NCI-H2107 (cell line): Measurements from ENCODE around the gene ADORA2A.

Source experiments
- DNase-seq: peaks from one replicate; lab custom pipeline; 2025; lab: John Stamatoyannopoulos, UW

The ADORA2A gene

DNA sequence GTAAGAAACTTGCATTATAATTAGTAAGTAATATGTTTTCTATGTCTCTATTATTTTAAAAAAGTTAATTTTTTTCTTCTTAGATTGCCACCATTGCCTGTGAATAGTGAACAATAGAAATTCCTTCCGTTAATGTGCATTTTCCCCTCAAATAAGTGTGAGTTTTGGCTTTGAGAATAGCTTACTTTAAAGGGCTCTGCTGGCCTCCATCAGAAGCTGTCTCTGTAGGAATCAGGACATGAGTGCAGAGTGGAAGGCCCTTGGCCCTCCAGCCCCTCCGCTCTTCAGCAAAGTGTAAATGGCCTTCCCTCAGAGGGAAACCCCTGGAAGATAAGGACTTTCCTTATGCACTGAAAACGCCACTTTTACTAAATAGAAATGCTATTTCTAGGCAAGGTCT is 24.1 kb upstream of the ADORA2A start:
- no peak for DNase-seq

DNA sequence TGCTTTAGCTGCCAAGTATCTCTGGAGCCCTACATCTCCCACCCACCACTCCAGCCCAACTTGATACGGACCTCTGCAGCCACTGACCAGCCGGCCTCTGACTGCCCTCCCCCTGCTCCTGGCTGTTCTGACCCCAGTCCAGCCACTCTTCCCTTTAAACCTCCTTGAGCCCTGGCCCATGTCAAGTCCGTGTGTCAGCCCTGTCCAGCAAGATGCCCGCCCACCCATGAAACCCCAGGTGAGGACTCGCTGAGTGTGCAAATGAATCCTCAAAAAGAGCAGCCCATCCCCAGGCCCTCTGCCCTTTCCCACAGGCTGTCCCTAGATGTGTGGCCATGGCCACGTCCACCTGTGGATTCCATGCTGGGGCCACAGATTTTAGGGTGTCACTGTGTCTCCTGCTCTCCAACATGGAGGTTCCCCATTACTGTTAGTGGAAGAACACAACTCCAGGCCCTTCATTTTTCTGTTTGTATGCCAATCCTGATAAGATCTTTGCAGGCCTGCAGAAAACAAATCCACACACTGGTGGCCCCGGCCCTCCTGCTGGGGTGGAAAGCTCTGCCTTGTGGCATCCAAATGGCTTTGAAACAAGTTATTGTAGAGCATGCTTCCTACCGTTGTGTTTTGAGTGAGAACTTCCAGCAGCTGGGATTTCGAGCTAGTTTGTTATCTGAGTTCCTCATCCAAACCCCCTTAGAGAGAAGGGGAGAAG is 22.7 kb upstream of the ADORA2A start:
- no peak for DNase-seq

DNA sequence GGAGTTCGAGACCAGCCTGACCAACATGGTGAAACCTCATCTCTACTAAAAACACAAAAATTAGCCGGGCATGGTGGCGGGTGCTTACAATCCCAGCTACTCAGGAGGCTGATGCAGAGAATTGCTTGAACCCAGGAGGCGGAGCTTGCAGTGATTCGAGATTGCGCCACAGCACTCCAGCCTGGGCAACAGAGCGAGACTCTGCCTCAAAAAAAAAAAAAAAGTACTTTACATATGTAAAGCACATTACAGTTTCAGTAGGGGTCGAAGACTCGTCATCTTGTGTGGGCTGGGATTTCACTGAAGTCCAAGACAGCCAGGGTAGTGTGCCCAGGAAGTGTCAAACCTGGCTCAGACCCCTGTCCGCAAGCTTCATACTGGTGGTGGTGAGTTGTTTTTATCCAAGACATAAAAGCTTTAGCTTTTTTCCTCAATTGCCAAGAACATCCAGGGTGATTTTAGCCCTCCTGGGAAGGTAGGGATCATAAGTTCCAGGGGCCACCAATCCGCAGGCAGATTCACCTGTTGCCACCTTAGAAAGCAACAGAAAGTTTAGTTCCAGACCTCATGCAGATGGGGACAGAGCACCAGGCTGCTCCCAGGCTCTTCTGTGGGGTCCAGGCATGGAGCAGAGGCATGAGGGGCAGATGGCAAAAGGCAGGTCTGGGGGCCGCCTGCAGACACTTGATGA is 21.6 kb upstream of the ADORA2A start:
- no peak for DNase-seq

DNA sequence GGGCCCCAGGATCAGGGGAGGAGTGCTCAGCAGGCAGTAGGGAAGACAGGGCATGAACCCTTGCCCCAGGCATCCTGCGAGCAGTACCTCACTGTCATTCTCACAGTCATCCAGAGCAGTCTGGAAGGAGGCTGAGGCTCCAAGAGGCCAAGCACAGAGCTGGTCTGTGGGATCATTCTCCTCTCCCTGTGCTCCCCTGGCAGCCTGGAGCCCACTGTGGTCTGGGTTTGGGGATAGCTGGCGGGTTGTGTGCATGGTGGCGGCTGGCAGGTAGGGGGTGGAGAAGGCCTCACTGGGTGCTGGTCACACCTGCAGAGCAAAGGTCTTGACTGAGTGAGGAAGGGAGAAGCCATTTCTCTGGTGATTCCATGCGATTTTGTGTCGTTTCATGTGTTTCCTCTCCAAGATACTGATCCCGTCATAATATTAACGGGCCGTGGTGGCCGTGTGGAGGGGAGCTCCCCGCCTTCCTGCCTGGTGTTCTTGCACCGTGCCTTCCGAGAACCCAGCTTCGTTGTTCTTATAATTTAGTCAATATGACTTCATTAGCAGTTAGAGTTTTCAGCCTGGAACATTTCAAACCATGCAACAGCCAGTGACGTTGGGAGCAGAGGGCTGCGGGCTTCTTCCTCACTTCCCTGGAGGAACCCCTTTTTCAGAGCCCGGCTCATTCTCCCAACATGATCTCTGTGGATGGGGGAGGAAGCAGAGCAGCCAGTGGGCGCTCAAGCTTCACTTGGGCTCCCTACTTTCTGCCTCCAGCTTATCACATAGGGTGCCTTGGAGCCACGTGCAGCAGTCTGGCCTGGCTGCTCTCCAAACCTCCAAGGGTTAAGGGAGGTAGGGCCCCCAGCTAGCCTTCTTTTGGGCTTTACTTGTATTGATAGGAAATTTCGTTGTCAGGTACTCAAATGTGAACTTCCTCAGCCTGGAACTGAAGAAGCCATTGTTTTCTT is 20.8 kb upstream of the ADORA2A start:
- DNase-seq, result no peak

- DNase-seq, result no peak
These were observed 20.1 kb upstream of the ADORA2A start for GRCh38 chr22:24407278-24407665.

DNA sequence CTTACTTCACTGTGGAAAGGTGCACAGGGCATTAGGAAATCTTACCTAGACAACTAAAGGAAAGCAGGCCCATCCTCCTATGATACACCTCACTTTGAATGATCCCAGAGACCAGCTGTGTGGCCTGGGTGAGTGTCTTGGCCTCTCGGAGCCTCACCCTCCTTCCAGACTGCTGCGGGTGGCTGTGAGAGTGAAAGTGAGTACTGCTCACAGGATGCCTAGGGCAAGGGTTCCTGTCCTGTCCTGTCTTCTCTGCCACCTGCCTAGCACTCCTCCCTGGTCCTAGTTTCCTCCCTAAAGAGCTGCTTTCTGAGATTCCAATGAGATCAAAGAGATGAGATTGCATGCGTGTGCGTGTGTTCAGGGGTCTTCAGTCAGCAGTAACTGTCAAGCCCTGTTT is 19.5 kb upstream of the ADORA2A start:
- DNase-seq, result no peak

DNA sequence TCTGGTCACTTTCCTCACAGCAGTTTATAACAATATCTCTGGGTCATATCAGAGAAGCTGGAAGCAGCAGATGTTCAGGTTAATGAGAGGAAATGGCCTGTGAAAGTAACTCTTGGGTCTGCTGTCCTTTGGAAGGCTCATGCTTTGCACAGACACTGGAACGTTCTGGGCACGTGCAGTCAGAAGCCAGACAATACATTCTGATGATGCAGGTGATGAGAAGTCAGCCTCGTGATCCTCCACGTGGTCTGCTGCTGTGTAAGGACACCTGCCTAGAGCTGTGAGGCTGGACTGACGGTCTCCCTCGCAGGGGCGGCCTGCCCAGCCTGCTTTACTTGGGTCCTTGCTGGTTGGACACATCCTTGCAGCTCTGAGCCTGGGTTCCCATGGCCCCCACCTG is 18.8 kb upstream of the ADORA2A start:
- no peak for DNase-seq

GRCh38 chr22:24409707-24410106 is 17.7 kb upstream of the ADORA2A start:
- DNase-seq, result no peak

DNA sequence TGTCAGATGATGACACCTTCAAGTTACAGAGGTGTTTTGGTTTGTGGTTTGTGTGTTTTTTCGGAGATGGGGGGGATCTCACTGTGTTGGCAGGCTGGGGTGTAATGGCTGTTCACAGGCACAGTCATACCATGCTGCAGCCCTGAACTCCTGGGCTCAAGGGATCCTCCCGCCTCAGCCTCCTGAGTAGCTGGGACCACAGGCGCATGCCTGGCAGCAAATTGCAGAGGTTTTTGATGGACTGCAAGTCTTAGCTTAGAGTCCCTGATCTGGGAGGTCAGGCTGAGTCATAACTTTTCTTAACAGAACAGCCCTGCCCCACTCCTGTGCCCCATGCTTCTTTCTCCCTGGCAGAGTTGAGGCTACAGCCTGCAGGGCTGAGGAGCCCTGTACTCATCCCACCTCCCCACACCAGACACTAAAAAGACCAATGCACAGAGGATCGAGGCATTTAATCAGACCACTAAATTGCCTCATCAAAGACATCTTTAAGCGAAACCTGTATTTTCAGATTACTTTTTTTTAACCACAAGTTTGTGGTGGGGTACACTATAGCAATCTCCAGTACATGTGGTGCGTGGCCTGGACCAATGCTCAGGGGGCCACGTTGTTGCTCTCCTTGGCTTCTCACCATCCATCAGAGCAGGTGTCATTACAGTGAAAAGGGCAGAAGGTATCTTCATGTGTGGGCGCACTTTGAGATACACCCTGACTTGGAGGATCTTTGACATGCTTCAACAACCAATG is 17.1 kb upstream of the ADORA2A start:
- no peak for DNase-seq

- no peak for DNase-seq
These were observed 16.0 kb upstream of the ADORA2A start for GRCh38 chr22:24411256-24412004.

- DNase-seq, result no peak
These were observed 15.1 kb upstream of the ADORA2A start for GRCh38 chr22:24412274-24412673.

- no peak for DNase-seq
These were observed 14.1 kb upstream of the ADORA2A start for GRCh38 chr22:24413271-24413670.

DNA sequence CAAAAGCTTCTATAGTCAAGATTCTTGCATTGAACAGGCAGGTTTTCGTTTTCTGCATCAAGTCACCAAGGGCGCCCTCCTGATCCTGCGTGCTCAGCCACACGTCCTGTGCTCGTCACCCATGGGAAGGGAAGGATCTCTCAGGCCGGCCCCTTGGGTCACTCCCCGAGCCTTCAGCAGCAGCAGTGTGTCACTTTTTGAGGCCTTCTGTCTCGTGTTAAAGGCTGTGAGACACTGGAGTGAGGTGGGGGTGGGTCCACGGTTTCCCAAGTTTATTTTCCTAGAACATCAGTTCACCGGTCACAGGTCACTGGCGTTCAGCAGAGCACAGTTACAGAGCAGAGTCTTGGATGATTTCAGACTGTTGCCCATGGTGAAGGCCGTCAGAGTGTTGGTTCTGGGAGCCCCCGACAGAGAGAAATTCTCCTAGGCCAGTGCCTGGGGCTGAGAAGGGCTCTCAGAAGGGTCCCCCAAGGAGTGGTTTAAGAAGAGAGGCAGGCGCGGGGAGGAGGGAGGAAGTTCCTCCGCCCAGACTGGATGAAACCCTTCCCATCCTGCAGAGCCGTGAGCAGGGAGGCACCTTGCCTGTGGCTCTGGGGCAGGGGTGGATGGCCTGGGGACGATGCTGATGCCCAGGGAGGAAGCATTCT is 13.5 kb upstream of the ADORA2A start:
- DNase-seq, result no peak

- no peak for DNase-seq
These were observed 12.9 kb upstream of the ADORA2A start for GRCh38 chr22:24414523-24414922.

DNA sequence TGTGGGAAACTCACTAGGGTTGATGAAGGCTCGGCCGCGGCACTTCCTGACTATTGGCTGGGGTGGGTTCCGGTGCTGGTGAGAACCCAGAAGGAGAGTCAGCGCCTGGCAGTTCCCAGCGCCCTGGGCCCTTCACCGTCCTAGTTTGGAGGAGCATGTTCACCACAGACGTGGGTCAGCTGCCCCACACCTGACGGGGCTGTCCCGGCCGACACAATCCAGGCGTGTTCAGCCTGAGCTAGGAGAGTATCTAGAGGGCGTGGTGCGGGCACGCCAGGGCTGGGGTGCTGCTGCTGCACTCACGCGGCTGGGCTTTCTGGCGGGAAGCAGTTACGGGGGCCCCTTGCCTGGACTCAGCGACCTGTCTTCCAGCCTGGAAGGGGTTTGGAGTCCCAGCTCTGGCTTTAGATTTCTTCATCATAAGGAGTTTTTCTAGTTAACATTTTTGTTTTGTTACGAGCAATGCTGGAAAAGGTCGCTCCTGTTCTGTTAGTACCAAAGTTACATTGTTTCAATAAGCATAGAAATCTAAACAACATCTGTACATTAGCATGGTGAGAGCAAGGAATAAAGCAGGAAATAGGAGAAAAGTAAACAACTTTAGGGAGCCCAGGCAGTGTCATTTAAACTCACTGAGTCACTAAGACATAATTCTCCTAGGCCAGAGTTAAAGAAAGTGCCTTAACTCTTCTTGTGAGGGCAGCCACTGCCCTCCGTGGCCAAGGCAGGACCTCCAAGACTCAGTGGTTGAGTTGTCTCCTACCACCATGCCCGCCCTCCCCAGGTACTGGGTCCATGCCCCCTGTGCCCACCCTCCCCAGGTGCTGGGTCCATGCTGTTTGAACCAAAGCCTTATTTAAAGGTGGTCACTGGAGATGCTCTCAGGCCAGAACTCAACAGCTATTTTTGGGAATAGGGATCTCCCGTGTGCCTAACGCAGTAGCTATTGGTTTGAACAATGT is 12.1 kb upstream of the ADORA2A start:
- DNase-seq, result no peak

- no peak for DNase-seq
These were observed 11.3 kb upstream of the ADORA2A start for GRCh38 chr22:24416095-24416494.

DNA sequence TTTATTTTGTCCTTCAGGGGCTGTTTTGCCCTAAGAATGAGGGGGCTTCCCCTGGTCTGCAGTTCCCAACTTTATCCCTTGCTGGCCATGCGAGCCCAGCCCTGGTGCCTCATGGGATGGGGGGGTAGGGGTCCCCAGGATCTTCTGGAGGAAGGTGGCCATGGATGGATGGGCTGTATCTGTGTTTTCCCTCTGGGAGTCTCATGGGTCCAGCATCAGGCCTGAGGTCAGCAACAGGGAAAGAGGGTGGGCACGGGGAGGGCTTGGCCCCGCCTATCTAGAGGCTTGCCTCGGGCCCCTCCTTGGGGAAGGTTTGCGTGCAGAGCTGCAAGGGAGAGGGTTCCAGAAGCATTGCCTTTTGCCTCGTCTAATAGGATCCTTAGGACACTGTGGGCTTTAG is 10.8 kb upstream of the ADORA2A start:
- no peak for DNase-seq

DNA sequence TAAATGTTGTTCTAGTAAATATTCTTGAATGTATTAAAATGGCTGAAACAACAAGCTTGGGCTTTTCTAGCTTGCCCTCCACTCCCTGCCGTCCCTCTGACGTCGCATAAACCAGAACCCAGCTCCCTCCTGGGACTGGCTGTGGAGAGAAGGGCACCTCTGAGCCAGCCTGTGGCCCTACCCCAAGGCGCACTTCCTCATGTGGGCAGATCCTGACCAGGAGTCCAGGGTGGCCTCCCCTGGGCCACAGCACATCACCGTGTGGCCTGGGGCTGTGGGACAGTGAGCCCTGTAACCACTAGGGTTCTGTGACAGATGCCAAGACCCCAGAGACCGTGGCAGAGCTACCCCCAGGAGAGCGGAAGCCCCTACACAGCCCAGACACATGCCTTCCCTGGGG is 10.2 kb upstream of the ADORA2A start:
- DNase-seq, result no peak

GRCh38 chr22:24417901-24418641 is 9.3 kb upstream of the ADORA2A start:
- DNase-seq, result no peak
